Naive thymus-derived CD8-positive, alpha-beta T cell (primary cell): Measurements from ENCODE around the gene NTSR1. TPM values are rescaled to one million over a fixed set of nuclear protein-coding genes. Genes with fewer than 3 reads are reported as not detected.
A peak's percentile ranks its signal among the peaks of the same experiment; 100 is the strongest.

Experiments used
- ATAC-seq, 2 donors: fragments of 150-1000 bp; cut with Tn5 transposase in 1 of 2; sonication (Bioruptor Pico), chemical (Tn5 transposase) in 1 of 2; 1 replicate in 1 of 2; 2 replicates in 1 of 2; pipeline ENCODE4 v1.10.0; 2021; ENCODE audit warnings: mild to moderate bottlenecking in 2 of 2, moderate library complexity in 2 of 2
- POLR2A ChIA-PET: fragments of 350-600 bp; sonication (Branson Sonifier 250); formaldehyde crosslinking; loops from one replicate; lab custom pipeline; 2021; ENCODE audit warnings: antibody characterized with exemption; lab: Charles Lee
- DNase-seq, 10 donors: peaks; one replicate each; pipeline versions ENCODE4 v3.0.0 to v3.0.0-alpha.2; 2020 to 2022
- H3K27ac Mint-ChIP-seq, 10 donors: one replicate each; pipeline ENCODE4 v1.8.0; 2020 to 2022; ENCODE audit warnings: mild to moderate bottlenecking in 10 of 10, mixed read lengths in 10 of 10, moderate library complexity in 4 of 10, inconsistent platforms in 1 of 10
- H3K27me3 Mint-ChIP-seq, 5 donors: one replicate each; pipeline ENCODE4 v1.8.0; 2021 to 2022; ENCODE audit warnings: mixed read lengths in 5 of 5
- H3K36me3 Mint-ChIP-seq, 3 donors: one replicate each; pipeline ENCODE4 v1.8.0; 2020 to 2022; ENCODE audit warnings: mixed read lengths in 3 of 3, mild to moderate bottlenecking in 2 of 3, inconsistent platforms in 1 of 3
- H3K4me1 Mint-ChIP-seq, 4 donors: one replicate each; pipeline ENCODE4 v1.8.0; 2021 to 2022; ENCODE audit warnings: mixed read lengths in 4 of 4
- H3K4me3 Mint-ChIP-seq, 10 donors: one replicate each; pipeline ENCODE4 v1.8.0; 2020 to 2022; ENCODE audit warnings: mild to moderate bottlenecking in 10 of 10, mixed read lengths in 10 of 10, moderate library complexity in 6 of 10, inconsistent platforms in 1 of 10
- H3K9me3 Mint-ChIP-seq, 9 donors: one replicate each; pipeline ENCODE4 v1.8.0; 2020 to 2022; ENCODE audit warnings: mixed read lengths in 9 of 9, mild to moderate bottlenecking in 3 of 9, inconsistent platforms in 1 of 9, moderate library complexity in 1 of 9
- polyA plus RNA-seq, 3 donors: library from polyadenylated mRNA; unstranded; fragments of 300-500 nt; fragmentation: Illumina TruSeq; gene quantifications; one replicate each; pipeline ENCODE4 v1.2.3, GENCODE V29; 2021
- total RNA-seq, 8 experiments: library from RNA in 2 of 8; stranded (reverse) in 2 of 8; gene quantifications; one replicate each; pipeline ENCODE4 v1.2.3 and lab custom pipeline; 2021 to 2026

NTSR1 gene
- total and polyA plus RNA-seq, 5 experiments from 2014 or later: not detected

DNA sequence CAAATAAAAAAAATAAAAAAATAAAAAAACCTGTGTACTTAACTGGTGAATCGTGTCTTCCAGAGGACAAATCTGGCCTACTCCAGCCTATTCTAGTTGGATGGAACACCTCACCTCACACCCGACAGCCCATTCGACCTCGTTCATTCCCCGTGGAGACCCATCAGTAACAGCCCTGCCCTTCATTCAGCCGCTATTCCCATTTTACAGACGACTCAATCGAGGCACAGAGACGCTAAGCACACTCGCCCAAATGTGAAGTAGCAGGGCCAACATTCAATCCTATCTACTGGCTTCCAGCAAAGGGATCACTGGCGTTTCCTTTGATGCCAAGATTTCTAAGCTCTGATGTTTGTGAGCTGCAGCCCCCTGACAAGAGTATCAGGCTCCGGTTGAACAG is 1.8 kb upstream of the NTSR1 start:
- Mint-ChIP-seq H3K27ac (peak overlapping the region in 1 of 10 donors; percentile 41), H3K27me3 (peaks cover 10 to 33% (median 14%) of the 10 kb centered on the region in 5 donors), H3K4me1 (peaks cover 12 to 23% (median 20%) of the 10 kb centered on the region in 4 donors), H3K4me3 (peak overlapping the region in 1 of 10 donors; percentile 46), H3K36me3 (no peaks in the 10 kb centered on the region), H3K9me3 (no peaks in the 10 kb centered on the region)
- POLR2A ChIA-PET: interaction anchor here (0.6 kb wide), 1 partner anchor 89 kb away, joined by 3 read pairs; the partner anchor contains the start of gene MRGBP
- DNase-seq (no peak), ATAC-seq (no peak)

DNA sequence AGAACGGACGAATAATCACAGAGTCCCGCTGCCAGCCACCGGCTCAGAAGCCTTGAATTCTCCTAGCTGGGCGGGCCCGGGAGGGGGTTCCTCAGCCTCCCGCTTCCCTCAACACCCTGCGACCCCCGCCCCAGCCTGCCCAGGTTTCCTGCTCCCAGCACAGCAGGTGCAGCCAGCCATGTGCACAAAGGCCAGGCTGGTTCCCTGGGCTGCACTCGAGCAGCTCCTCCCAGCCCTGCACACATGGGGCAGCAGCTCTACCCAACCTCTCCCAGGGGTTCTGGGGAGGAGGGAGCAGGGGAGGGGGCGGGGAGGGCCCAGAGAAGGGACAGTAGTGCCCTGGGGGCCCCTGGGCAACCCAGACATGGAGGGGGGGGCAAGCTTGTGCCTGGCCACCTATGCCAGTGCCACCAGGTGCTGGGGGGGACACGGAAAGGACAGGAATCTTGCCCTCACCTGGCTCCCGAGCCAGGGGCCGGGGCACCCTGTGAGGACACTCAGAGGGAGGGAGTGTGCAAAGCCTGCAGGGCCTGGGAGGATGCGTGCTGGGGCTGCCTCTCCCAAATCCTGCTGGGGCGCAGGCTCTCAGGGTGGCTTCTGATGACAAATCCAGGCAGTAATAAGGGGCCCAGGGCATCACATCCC is 1.2 kb upstream of the NTSR1 start:
- Mint-ChIP-seq H3K27ac (peak overlapping the region in 1 of 10 donors; percentile 54), H3K4me3 (peak overlapping the region in 4 of 10 donors; percentile 57 to 80 (median 62)), H3K27me3 (peaks cover 10 to 33% (median 15%) of the 10 kb centered on the region in 5 donors), H3K4me1 (peaks cover 12 to 23% (median 20%) of the 10 kb centered on the region in 4 donors), H3K9me3 (no peaks in the 10 kb centered on the region), H3K36me3 (no peaks in the 10 kb centered on the region)
- ATAC-seq: no peak
- DNase-seq: no peak
- POLR2A ChIA-PET: interaction anchor here (0.6 to 1.6 kb wide), 2 partner anchors 87 to 89 kb away, joined by 3 to 6 read pairs; partner anchors contain the start of gene MRGBP

DNA sequence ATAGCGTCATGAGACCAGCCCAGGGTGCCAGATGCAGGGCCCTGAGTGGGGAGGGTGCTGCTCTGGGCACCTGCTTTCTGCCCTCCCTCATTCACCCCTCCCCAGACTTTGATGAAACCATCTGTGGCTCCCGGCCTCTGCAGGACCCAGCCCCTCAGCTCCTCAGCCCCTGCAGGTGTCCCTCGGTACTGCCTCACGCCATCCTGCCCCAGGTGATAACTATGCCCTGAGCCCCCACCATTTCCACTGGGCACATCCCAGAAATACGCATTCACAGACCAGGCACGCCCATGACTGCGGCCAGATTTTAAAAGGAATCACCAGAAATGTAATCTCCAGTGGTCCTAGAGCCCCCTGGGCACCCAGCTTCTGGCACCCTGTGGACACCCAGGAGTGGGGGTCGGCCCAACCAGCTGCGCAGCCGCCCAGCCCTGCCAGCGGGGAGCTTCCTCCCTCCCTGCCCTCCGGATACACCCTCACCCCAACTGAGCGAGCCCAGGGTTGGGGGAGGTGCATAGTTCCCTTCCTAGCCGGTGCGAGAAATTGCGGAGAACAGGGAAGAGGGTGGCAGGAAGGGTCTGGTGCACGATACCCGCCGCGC is 615 bp upstream of the NTSR1 start:
- Mint-ChIP-seq H3K9me3 (no peaks in the 10 kb centered on the region), H3K27me3 (peaks cover 10 to 33% (median 15%) of the 10 kb centered on the region in 5 donors), H3K4me1 (peaks cover 10 to 23% (median 20%) of the 10 kb centered on the region in 4 donors), H3K27ac (peak overlapping the region in 1 of 10 donors; percentile 29), H3K4me3 (peak overlapping the region in 9 of 10 donors; percentile 39 to 80 (median 53)), H3K36me3 (no peaks in the 10 kb centered on the region)
- no peak for DNase-seq
- peak; percentile 45 to 67 for ATAC-seq
- POLR2A ChIA-PET: interaction anchor here (1.1 to 1.6 kb wide), 2 partner anchors 86 to 101 kb away, joined by 3 to 6 read pairs; no protein-coding TSS in a partner anchor

DNA sequence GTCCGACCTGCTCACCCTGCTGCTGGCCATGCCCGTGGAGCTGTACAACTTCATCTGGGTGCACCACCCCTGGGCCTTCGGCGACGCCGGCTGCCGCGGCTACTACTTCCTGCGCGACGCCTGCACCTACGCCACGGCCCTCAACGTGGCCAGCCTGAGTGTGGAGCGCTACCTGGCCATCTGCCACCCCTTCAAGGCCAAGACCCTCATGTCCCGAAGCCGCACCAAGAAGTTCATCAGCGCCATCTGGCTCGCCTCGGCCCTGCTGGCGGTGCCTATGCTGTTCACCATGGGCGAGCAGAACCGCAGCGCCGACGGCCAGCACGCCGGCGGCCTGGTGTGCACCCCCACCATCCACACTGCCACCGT is 885 bp downstream of the NTSR1 start:
- DNase-seq (no peak), ATAC-seq (no peak)
- Mint-ChIP-seq H3K4me3 (peak overlapping the region in 4 of 10 donors; percentile 14 to 42 (median 34)), H3K27ac (no peak overlapping the region), H3K27me3 (peaks cover 10 to 33% (median 15%) of the 10 kb centered on the region in 5 donors), H3K36me3 (no peaks in the 10 kb centered on the region), H3K4me1 (peaks cover 10 to 16% (median 14%) of the 10 kb centered on the region in 4 donors), H3K9me3 (no peaks in the 10 kb centered on the region)
- POLR2A ChIA-PET: no interaction called here

DNA sequence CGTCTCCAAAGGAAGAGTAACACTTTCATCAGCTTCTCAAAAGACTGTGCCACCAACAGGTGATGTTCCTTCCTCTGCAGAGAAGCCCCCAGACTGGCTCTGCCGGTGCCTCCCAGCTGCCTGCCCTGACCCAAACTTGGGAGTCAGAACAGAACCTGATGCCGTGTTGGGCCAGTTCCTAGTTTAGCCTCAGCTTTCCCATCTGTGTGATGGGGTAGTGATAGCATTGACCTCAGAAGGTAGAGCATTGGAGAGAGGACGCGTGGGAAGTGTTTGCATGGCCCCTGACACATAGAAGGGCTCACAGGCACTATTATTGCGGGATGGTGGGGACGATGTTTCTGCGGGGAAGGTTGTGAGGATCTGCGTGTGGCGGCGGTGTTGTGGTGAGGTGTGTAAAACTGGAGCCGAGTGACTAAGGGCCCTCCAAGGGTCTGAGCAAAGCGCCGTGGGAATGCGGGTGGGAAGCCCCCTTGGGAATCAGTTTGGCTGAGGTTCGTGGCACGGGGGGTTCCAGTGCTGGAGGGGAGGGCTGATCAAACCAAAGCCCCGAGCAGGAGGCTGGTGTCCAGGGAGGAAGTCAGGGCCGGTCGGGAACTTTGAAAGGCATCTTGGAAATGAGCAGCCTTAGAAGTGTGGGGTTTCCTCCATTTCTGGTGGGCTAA is 1.7 kb downstream of the NTSR1 start:
- DNase-seq: no peak
- Mint-ChIP-seq H3K27ac (no peak overlapping the region), H3K9me3 (no peaks in the 10 kb centered on the region), H3K36me3 (no peaks in the 10 kb centered on the region), H3K4me1 (peaks cover 8 to 21% (median 14%) of the 10 kb centered on the region in 4 donors), H3K27me3 (peaks cover 10 to 33% (median 15%) of the 10 kb centered on the region in 5 donors), H3K4me3 (peak overlapping the region in 1 of 10 donors; percentile 14)
- no peak for ATAC-seq
- POLR2A ChIA-PET: no interaction called here

DNA sequence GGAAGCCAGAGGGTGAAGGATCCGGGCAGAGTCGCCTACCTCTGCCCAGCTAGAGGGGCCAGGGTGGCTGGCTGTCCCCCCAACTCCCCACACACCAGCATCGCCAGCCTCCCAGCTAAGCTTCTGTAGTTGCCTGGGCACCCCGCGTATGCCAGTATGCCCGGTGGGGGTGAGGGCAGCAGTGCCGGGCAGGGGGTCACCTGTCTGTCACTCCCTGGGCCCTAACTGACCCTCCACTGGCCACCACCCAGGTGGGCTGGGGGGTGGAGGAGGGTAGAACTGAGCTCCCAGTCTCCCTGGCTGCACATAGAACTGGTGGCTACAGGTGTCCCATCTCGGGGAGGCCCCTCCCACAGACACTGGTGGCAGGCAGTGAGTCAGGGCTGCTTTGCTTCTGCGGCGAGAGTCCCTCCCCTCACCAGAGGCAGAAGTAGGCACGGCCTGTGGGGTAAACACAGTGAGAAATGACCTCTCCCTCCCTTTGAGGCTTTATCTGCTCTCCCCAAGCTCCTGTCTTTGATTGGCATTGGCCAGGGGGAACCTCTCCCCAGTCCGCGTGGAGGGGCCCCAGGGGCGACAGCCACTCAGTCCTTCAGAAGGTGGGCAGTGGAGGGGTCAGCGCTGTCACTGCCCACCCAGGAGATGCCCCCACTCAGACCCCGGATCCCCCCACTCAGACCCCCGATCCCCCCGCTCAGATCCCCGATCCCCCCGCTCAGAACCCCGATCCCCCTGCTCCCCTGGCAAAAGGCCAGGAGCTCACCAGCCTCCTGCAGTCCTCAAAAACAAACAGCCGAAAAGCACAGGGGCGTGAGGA is 2.5 kb downstream of the NTSR1 start:
- H3K9me3 Mint-ChIP-seq: no peaks in the 10 kb centered on the region
- DNase-seq: no peak
- peaks cover 10 to 29% (median 15%) of the 10 kb centered on the region in 5 donors for H3K27me3 Mint-ChIP-seq
- H3K27ac Mint-ChIP-seq: no peak overlapping the region
- peaks cover 9 to 26% (median 18%) of the 10 kb centered on the region in 4 donors for H3K4me1 Mint-ChIP-seq
- peak in 1 of 2 donors; percentile 59 for ATAC-seq
- no peaks in the 10 kb centered on the region for H3K36me3 Mint-ChIP-seq
- H3K4me3 Mint-ChIP-seq: no peak overlapping the region
- POLR2A ChIA-PET: interaction anchor here (0.6 to 1.1 kb wide), 3 partner anchors 18 to 35 kb away, joined by 3 to 7 read pairs (median 5); no protein-coding TSS in a partner anchor

DNA sequence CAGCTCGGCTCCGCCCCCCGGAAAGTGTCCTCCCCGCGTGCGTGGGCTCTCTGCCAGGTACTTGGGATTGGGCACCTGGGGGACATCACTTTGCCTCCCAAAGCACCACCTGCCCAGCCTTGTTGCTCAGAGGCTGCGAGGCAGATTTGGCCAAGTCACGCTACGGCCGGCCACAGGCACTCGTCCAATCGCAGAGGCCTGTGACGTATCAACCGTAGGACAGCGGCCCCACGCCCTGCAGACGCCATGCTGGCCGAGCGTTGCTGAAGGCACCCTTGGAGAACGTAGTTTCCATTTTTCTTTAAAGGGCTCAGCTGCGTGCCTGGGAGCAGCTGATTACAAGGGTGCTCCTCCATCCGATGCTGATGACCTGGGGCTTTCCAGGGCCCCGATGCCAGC is 3.1 kb downstream of the NTSR1 start:
- H3K36me3 Mint-ChIP-seq: no peaks in the 10 kb centered on the region
- peaks cover 10 to 29% (median 15%) of the 10 kb centered on the region in 5 donors for H3K27me3 Mint-ChIP-seq
- ATAC-seq: no peak
- POLR2A ChIA-PET: interaction anchor here (1.1 kb wide), 2 partner anchors 17 to 35 kb away, joined by 3 to 5 read pairs; no protein-coding TSS in a partner anchor
- no peak overlapping the region for H3K4me3 Mint-ChIP-seq
- no peaks in the 10 kb centered on the region for H3K9me3 Mint-ChIP-seq
- H3K4me1 Mint-ChIP-seq: peaks cover 14 to 32% (median 24%) of the 10 kb centered on the region in 4 donors
- no peak for DNase-seq
- no peak overlapping the region for H3K27ac Mint-ChIP-seq

DNA sequence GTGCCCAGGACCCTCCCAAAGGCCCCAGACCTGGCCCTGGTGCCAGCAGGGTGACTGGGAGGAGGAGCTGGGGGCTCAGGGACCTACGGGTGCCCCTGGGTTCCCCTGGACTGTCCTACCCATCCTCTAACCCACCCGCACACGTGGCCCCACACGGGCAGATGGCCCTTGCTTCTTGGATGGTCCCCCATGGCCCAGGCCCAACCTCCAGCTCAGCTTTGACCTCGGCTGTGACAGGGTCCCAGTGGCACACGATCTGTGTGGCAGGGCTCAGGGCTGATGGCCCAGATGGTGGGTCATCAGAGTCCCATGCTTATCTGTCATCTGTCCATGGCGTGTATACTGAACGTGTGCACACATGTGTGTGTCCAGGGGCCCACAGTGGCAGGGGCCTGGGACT is 4.0 kb downstream of the NTSR1 start:
- no peaks in the 10 kb centered on the region for H3K36me3 Mint-ChIP-seq
- no peak for ATAC-seq
- H3K9me3 Mint-ChIP-seq: peaks cover 0 to 2% (median 0%) of the 10 kb centered on the region in 9 donors
- POLR2A ChIA-PET: interaction anchor here (0.6 kb wide), 1 partner anchor 724 kb away, joined by 5 read pairs; no protein-coding TSS in a partner anchor
- H3K4me3 Mint-ChIP-seq: no peak overlapping the region
- H3K27me3 Mint-ChIP-seq: peaks cover 7 to 24% (median 14%) of the 10 kb centered on the region in 5 donors
- no peak for DNase-seq
- peaks cover 15 to 41% (median 23%) of the 10 kb centered on the region in 4 donors for H3K4me1 Mint-ChIP-seq
- H3K27ac Mint-ChIP-seq: no peak overlapping the region

DNA sequence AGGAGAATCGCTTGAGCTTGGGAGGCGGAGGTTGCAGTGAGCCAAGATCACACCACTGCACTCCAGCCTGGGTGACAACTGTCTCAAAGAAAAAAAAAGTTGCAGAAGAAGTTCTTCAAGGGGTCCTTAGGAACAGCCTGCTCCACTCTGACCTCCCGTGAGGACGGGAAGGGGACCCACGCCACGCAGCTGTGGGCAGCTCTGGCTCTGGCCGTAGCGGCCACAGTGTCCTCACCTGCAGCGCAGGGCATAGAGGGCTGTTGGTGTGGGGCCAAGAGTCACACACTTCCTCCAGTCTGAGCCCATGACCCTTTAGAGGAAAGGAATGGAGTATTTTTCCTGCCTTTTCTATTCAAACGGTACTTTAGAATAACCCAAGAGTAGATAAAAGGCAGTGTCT is 5.4 kb downstream of the NTSR1 start:
- no peak for ATAC-seq
- H3K9me3 Mint-ChIP-seq: peaks cover 0 to 8% (median 0%) of the 10 kb centered on the region in 9 donors
- no peaks in the 10 kb centered on the region for H3K36me3 Mint-ChIP-seq
- DNase-seq: no peak
- peaks cover 15 to 41% (median 20%) of the 10 kb centered on the region in 4 donors for H3K4me1 Mint-ChIP-seq
- H3K4me3 Mint-ChIP-seq: peak overlapping the region in 1 of 10 donors; percentile 34
- peaks cover 5 to 17% (median 9%) of the 10 kb centered on the region in 5 donors for H3K27me3 Mint-ChIP-seq
- POLR2A ChIA-PET: interaction anchor here (1.7 kb wide), 1 partner anchor 81 kb away, joined by 6 read pairs; no protein-coding TSS in a partner anchor
- peak overlapping the region in 3 of 10 donors; percentile 8 to 66 (median 32) for H3K27ac Mint-ChIP-seq

DNA sequence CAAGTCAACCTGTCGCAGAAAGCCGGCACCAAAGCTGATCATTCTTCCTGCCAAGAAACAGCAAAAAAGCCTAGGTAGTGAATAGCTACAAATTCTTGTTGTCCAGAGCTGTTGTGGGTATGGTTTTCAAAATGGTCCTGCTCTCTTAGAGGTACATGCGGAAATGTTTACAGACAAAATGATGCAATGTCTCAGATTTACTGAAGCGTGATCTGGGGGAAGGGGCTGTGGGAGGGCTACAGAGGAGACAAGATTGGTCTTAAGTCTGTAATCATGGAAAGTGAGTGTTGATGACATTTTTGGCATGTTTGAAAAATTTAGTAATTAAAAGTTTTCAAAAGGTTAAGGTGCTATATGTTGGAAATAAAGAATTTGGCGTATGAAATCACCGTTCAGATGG is 6.2 kb downstream of the NTSR1 start:
- peaks cover 15 to 37% (median 20%) of the 10 kb centered on the region in 4 donors for H3K4me1 Mint-ChIP-seq
- peak overlapping the region in 7 of 10 donors; percentile 15 to 91 (median 64) for H3K27ac Mint-ChIP-seq
- DNase-seq (no peak), ATAC-seq (no peak)
- POLR2A ChIA-PET: interaction anchor here (1.0 to 1.7 kb wide), 2 partner anchors 21 to 80 kb away, joined by 3 to 6 read pairs; no protein-coding TSS in a partner anchor
- H3K27me3 Mint-ChIP-seq: peaks cover 5 to 11% (median 9%) of the 10 kb centered on the region in 5 donors
- H3K9me3 Mint-ChIP-seq: peaks cover 0 to 14% (median 0%) of the 10 kb centered on the region in 9 donors
- peak overlapping the region in 5 of 10 donors; percentile 0 to 33 (median 11) for H3K4me3 Mint-ChIP-seq
- H3K36me3 Mint-ChIP-seq: no peaks in the 10 kb centered on the region

DNA sequence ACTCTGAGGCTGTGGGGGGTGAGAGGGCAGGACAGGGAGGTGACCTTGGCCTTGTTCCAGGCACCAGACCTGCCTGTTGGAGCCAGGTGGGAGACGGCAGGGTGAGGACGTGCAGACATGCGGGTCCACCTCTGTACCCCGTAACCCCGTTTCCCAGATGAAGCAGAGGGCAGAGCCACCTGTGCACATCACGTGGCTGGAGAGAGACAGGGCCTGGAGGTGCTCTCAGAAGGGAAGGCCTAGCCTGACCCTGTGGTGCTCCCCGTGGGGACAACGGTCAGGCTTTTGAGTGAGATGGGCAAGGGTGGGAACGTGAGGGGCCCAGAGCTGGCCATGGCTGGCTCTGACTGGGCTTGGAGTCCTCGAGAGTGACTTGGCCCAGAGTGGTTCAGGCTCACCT is 6.6 kb downstream of the NTSR1 start:
- DNase-seq: no peak
- ATAC-seq: no peak
- Mint-ChIP-seq H3K9me3 (peaks cover 0 to 17% (median under 1%) of the 10 kb centered on the region in 9 donors), H3K27me3 (peaks cover 3 to 7% (median 5%) of the 10 kb centered on the region in 5 donors), H3K27ac (peak overlapping the region in 7 of 10 donors; percentile 15 to 91 (median 64)), H3K4me3 (peak overlapping the region in 5 of 10 donors; percentile 0 to 36 (median 18)), H3K36me3 (no peaks in the 10 kb centered on the region), H3K4me1 (peaks cover 14 to 37% (median 18%) of the 10 kb centered on the region in 4 donors)
- POLR2A ChIA-PET: interaction anchor here (1.0 to 1.7 kb wide), 3 partner anchors 20 to 79 kb away, joined by 3 to 11 read pairs (median 6); no protein-coding TSS in a partner anchor
